NCI-H774 (cell line): ENCODE results near the gene LIN7C.
"Not testable (repeated sequence)": the region's sequence is repeated elsewhere in the genome, so short reads cannot be mapped to it uniquely, and the experiment has no call there.

ENCODE experiments used
- DNase-seq: peaks from one replicate; lab custom pipeline; 2025; lab: John Stamatoyannopoulos, UW

LIN7C gene

GRCh38 chr11:27506200-27507182 lies at the start of gene LIN7C:
TSS of gene LIN7C (minus strand) at chr11:27506769. CDS start at chr11:27506752, 17 bp downstream.
- DNase-seq: peak; percentile 94

- DNase-seq: no peak
Measured at GRCh38 chr11:27555264-27555663, 48.7 kb upstream of the LIN7C start.

GRCh38 chr11:27553186-27553585 lies 46.6 kb upstream of the LIN7C start:
- DNase-seq: no peak

GRCh38 chr11:27552341-27552740 lies 45.8 kb upstream of the LIN7C start:
- no peak for DNase-seq

- DNase-seq: no peak
Measured at GRCh38 chr11:27551127-27551526, 44.6 kb upstream of the LIN7C start.

GRCh38 chr11:27545946-27546345 lies 39.4 kb upstream of the LIN7C start:
- no peak for DNase-seq

GRCh38 chr11:27545035-27545434 lies 38.5 kb upstream of the LIN7C start:
- DNase-seq: no peak

- no peak for DNase-seq
Measured at GRCh38 chr11:27541790-27542189, 35.2 kb upstream of the LIN7C start.

- no peak for DNase-seq
Measured at GRCh38 chr11:27540051-27540450, 33.5 kb upstream of the LIN7C start.

- DNase-seq: no peak
Measured at GRCh38 chr11:27535103-27535502, 28.5 kb upstream of the LIN7C start.

- DNase-seq: no peak
Measured at GRCh38 chr11:27532652-27533325, 26.2 kb upstream of the LIN7C start.

GRCh38 chr11:27528712-27529111 lies 22.1 kb upstream of the LIN7C start:
- no peak for DNase-seq

- DNase-seq: no peak
Measured at GRCh38 chr11:27526535-27526934, 20.0 kb upstream of the LIN7C start.

- no peak for DNase-seq
Measured at GRCh38 chr11:27525824-27526516, 19.4 kb upstream of the LIN7C start.

GRCh38 chr11:27524155-27524554 lies 17.6 kb upstream of the LIN7C start:
- no peak for DNase-seq

GRCh38 chr11:27520226-27520625 lies 13.7 kb upstream of the LIN7C start:
- DNase-seq: no peak

- DNase-seq: no peak
Measured at GRCh38 chr11:27518518-27518917, 11.9 kb upstream of the LIN7C start.

GRCh38 chr11:27517490-27517889 lies 10.9 kb upstream of the LIN7C start:
- not testable (repeated sequence) for DNase-seq

- DNase-seq: peak; percentile 9
Measured at GRCh38 chr11:27514558-27514957, 8.0 kb upstream of the LIN7C start.

- DNase-seq: no peak
Measured at GRCh38 chr11:27514076-27514475, 7.5 kb upstream of the LIN7C start.

- no peak for DNase-seq
Measured at GRCh38 chr11:27513389-27513788, 6.8 kb upstream of the LIN7C start.

- DNase-seq: no peak
Measured at GRCh38 chr11:27512238-27512637, 5.7 kb upstream of the LIN7C start.

- no peak for DNase-seq
Measured at GRCh38 chr11:27509908-27510307, 3.3 kb upstream of the LIN7C start.
